Measurements from ENCODE around the gene POLE.

POLE gene

DNA sequence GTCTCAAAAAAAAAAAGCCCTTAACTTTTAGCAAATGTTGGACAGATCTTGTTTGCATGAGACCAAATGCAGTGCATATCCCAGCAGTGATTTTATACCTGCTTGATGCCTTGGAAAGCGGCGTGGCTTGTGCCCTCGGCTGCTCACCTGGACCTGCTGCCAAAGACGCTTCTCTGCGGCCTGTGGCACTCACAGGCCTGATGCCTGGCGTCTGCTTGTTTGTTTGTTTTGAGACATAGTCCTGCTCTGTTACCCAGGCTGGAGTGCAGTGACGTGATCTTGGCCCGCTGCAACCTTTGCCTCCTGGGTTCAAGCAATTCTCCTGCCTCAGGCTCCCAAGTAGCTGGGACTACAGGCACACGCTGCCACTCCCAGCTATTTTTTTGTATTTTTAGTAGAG is 28.7 kb upstream of the POLE start:
- Histone ChIP-seq H3K27me3 (ENCODE audit: insufficient read depth, low read length) (no peaks in the 10 kb centered on the region), H3K9ac (ENCODE audit: low read depth, low read length) (no peak overlapping the region), H3K4me1 (ENCODE audit: insufficient read depth, low read length) (no peaks in the 10 kb centered on the region), H3K27ac (ENCODE audit: low read length) (no peak overlapping the region), H3K36me3 (ENCODE audit: insufficient read depth, low read depth, low read length) (peaks cover 55% of the 10 kb centered on the region), H3K9me3 (ENCODE audit: insufficient read depth, low read depth, low read length) (no peaks in the 10 kb centered on the region), H3K4me3 (ENCODE audit: low read length) (no peak overlapping the region)

DNA sequence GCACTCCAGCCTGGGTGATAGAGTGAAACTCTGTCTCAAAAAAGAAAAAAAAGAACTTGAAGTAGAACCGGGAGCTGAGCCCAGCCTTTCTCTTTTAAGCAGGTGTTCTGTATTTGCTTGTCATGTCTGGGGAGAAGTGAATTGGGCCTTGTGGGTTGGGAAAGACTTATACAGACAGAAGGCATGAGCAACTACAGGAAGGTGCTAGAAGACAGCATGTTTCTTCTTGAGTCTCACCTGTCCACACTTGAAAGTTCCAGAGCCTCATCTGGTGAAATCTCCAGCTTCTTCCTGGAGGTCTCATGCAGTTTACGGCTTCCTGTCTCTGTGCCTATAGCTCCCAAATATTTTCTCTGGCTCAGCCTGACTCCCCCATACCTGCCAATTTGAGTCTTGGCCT is 26.0 kb upstream of the POLE start:
- Histone ChIP-seq H3K4me3 (ENCODE audit: low read length) (no peak overlapping the region), H3K9me3 (ENCODE audit: insufficient read depth, low read depth, low read length) (no peaks in the 10 kb centered on the region), H3K4me1 (ENCODE audit: insufficient read depth, low read length) (no peaks in the 10 kb centered on the region), H3K9ac (ENCODE audit: low read depth, low read length) (no peak overlapping the region), H3K36me3 (ENCODE audit: insufficient read depth, low read depth, low read length) (peaks cover 32% of the 10 kb centered on the region), H3K27me3 (ENCODE audit: insufficient read depth, low read length) (no peaks in the 10 kb centered on the region), H3K27ac (ENCODE audit: low read length) (no peak overlapping the region)

DNA sequence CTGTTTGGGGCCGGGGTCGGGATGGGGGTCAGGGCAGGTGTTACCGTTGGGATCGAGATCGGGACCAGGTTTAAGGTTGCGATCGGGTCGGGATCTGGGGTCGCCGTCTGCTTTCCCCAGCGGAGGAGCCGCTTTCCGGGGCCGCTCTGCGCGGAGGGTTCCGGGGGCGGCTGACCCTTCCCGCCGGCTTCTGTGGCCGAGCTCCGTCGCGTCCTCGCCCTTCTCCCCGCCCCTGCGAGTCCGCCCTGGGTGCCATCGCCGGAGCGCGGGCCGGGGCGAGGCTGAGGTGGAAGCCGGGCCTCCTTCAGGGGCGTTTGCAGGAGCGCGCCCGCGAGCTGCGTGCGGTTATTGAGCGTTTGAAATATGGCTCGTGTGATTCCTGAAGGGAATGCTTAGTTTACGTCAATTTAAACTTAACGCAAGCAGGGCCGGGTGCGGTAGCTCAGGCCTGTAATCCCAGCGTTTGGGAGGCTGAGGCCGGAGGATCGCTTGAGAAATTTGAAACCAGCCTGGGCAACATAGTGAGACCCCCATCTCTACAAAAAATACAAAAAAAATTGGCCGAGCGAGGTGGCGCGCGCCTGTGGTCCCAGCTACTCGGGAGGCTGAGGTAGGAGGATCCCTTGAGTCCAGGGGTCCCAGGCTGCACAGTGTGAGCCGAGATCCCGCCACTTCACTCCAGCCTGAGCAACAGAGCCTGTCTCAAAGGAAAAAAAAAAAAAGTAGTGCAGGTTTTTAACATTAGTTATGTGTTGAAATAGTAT is 24.1 kb upstream of the POLE start:
- Histone ChIP-seq H3K9me3 (ENCODE audit: insufficient read depth, low read depth, low read length) (no peaks in the 10 kb centered on the region), H3K4me1 (ENCODE audit: insufficient read depth, low read length) (no peaks in the 10 kb centered on the region), H3K27ac (ENCODE audit: low read length) (no peak overlapping the region), H3K36me3 (ENCODE audit: insufficient read depth, low read depth, low read length) (peaks cover 18% of the 10 kb centered on the region), H3K27me3 (ENCODE audit: insufficient read depth, low read length) (no peaks in the 10 kb centered on the region), H3K9ac (ENCODE audit: low read depth, low read length) (peak overlapping the region; percentile 73; the same call in 1 of the 2 replicates), H3K4me3 (ENCODE audit: low read length) (peak overlapping the region; percentile 93)

GRCh38 chr12:132710405-132711079 is 23.4 kb upstream of the POLE start, which contains the start of gene PGAM5:
PGAM5 (plus strand) TSS chr12:132710842; CDS start chr12:132710877, 35 bp downstream.
- peaks cover 13% of the 10 kb centered on the region for H3K36me3 ChIP-seq (ENCODE audit: insufficient read depth, low read depth, low read length)
- peak within 1 kb of the TSS; percentile 49 for H3K27ac ChIP-seq (ENCODE audit: low read length)
- peak within 1 kb of the TSS; percentile 93 for H3K4me3 ChIP-seq (ENCODE audit: low read length)
- H3K27me3 ChIP-seq (ENCODE audit: insufficient read depth, low read length) = no peaks in the 10 kb centered on the region
- peak within 1 kb of the TSS; percentile 91; the same call in 1 of the 2 replicates for H3K9ac ChIP-seq (ENCODE audit: low read depth, low read length)
- no peaks in the 10 kb centered on the region for H3K4me1 ChIP-seq (ENCODE audit: insufficient read depth, low read length)
- no peaks in the 10 kb centered on the region for H3K9me3 ChIP-seq (ENCODE audit: insufficient read depth, low read depth, low read length)

GRCh38 chr12:132710043-132710404 is 22.9 kb upstream of the POLE start:
- Histone ChIP-seq H3K4me1 (ENCODE audit: insufficient read depth, low read length) (no peaks in the 10 kb centered on the region), H3K27me3 (ENCODE audit: insufficient read depth, low read length) (no peaks in the 10 kb centered on the region), H3K9me3 (ENCODE audit: insufficient read depth, low read depth, low read length) (no peaks in the 10 kb centered on the region), H3K27ac (ENCODE audit: low read length) (peak overlapping the region; percentile 49), H3K36me3 (ENCODE audit: insufficient read depth, low read depth, low read length) (peaks cover 11% of the 10 kb centered on the region), H3K4me3 (ENCODE audit: low read length) (peak overlapping the region; percentile 93), H3K9ac (ENCODE audit: low read depth, low read length) (peak overlapping the region; percentile 91; the same call in 1 of the 2 replicates)

DNA sequence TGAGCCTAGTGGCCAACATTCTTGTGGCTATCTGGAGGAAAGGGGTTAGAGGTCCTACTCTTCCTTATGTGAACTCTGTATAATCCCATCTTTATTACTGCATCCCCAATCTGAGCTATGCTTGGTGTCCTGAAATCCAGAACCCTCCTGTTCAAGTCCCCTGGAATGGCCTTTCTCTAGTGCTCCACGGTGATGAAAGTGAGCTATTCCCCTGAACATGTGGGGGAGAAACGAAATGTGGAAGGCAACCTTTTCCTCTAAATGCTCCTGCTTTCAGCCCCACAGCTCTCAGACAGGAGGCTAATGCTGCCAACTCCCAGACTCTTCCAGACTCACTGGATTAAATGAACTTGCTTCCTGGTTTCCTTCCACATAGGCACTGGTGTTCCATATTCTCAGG is 21.0 kb upstream of the POLE start:
- Histone ChIP-seq H3K27me3 (ENCODE audit: insufficient read depth, low read length) (no peaks in the 10 kb centered on the region), H3K36me3 (ENCODE audit: insufficient read depth, low read depth, low read length) (peaks cover 5% of the 10 kb centered on the region; the same call in 1 of the 2 replicates), H3K4me1 (ENCODE audit: insufficient read depth, low read length) (no peaks in the 10 kb centered on the region), H3K27ac (ENCODE audit: low read length) (no peak overlapping the region), H3K9ac (ENCODE audit: low read depth, low read length) (no peak overlapping the region), H3K9me3 (ENCODE audit: insufficient read depth, low read depth, low read length) (no peaks in the 10 kb centered on the region), H3K4me3 (ENCODE audit: low read length) (no peak overlapping the region)

- Histone ChIP-seq H3K9me3 (ENCODE audit: insufficient read depth, low read depth, low read length) (no peaks in the 10 kb centered on the region), H3K27me3 (ENCODE audit: insufficient read depth, low read length) (no peaks in the 10 kb centered on the region), H3K36me3 (ENCODE audit: insufficient read depth, low read depth, low read length) (peaks cover 6% of the 10 kb centered on the region; the same call in 1 of the 2 replicates), H3K4me3 (ENCODE audit: low read length) (no peak overlapping the region), H3K27ac (ENCODE audit: low read length) (no peak overlapping the region), H3K4me1 (ENCODE audit: insufficient read depth, low read length) (no peaks in the 10 kb centered on the region), H3K9ac (ENCODE audit: low read depth, low read length) (no peak overlapping the region)
Measured at GRCh38 chr12:132707241-132707640, 20.1 kb upstream of the POLE start.

DNA sequence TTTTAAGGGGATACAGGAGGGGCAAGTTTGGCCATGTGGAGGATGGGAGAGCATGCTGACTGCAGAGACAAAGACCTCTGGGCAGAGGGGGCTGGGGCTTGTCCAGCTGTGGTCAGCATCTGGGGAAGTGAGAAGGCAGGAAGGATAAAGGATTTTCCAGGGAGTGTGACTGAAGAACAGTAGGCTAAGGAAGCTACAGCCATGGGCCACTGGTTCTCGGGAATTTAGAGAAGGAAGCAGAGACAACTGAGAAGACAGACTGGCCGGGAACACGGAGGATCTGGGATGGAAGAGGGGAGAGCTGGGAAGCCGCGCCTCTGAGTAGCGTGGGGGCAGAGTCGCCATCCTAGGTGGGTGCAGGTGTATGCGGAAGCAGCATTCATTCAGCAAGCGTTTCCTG is 16.5 kb upstream of the POLE start:
- H3K4me3 ChIP-seq (ENCODE audit: low read length) = no peak overlapping the region
- H3K9me3 ChIP-seq (ENCODE audit: insufficient read depth, low read depth, low read length) = no peaks in the 10 kb centered on the region
- H3K27me3 ChIP-seq (ENCODE audit: insufficient read depth, low read length) = no peaks in the 10 kb centered on the region
- peaks cover 32% of the 10 kb centered on the region for H3K36me3 ChIP-seq (ENCODE audit: insufficient read depth, low read depth, low read length)
- H3K4me1 ChIP-seq (ENCODE audit: insufficient read depth, low read length) = no peaks in the 10 kb centered on the region
- no peak overlapping the region for H3K27ac ChIP-seq (ENCODE audit: low read length)
- H3K9ac ChIP-seq (ENCODE audit: low read depth, low read length) = no peak overlapping the region

DNA sequence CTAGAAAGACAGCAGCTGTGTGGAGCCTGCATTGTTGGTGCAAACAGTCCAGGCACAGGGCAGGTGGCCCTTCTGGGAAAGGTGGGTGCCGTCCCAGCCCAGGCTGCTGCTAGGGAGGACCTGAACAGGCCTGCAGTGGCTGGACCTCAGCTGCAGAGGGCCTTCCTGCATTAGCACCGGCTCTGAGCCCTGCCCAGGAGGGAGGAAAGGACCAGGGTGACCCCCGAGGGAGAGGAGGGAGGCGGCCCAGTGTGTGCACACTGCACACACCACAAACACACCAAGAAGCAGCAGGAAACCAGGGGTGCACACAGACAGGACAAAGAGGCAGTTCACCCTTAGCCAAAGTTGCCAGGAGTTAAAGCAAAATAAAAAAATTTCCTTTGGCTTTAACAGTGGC is 15.5 kb upstream of the POLE start:
- Histone ChIP-seq H3K27ac (ENCODE audit: low read length) (no peak overlapping the region), H3K27me3 (ENCODE audit: insufficient read depth, low read length) (no peaks in the 10 kb centered on the region), H3K9ac (ENCODE audit: low read depth, low read length) (no peak overlapping the region), H3K36me3 (ENCODE audit: insufficient read depth, low read depth, low read length) (peaks cover 42% of the 10 kb centered on the region), H3K4me1 (ENCODE audit: insufficient read depth, low read length) (no peaks in the 10 kb centered on the region), H3K4me3 (ENCODE audit: low read length) (no peak overlapping the region), H3K9me3 (ENCODE audit: insufficient read depth, low read depth, low read length) (no peaks in the 10 kb centered on the region)

- Histone ChIP-seq H3K4me3 (ENCODE audit: low read length) (no peak overlapping the region), H3K9ac (ENCODE audit: low read depth, low read length) (no peak overlapping the region), H3K27me3 (ENCODE audit: insufficient read depth, low read length) (no peaks in the 10 kb centered on the region), H3K9me3 (ENCODE audit: insufficient read depth, low read depth, low read length) (no peaks in the 10 kb centered on the region), H3K27ac (ENCODE audit: low read length) (no peak overlapping the region), H3K36me3 (ENCODE audit: insufficient read depth, low read depth, low read length) (peaks cover 59% of the 10 kb centered on the region), H3K4me1 (ENCODE audit: insufficient read depth, low read length) (no peaks in the 10 kb centered on the region)
Measured at GRCh38 chr12:132700212-132700822, 13.2 kb upstream of the POLE start.

- H3K27me3 ChIP-seq (ENCODE audit: insufficient read depth, low read length) = no peaks in the 10 kb centered on the region
- H3K9me3 ChIP-seq (ENCODE audit: insufficient read depth, low read depth, low read length) = no peaks in the 10 kb centered on the region
- H3K27ac ChIP-seq (ENCODE audit: low read length) = no peak overlapping the region
- H3K36me3 ChIP-seq (ENCODE audit: insufficient read depth, low read depth, low read length) = peaks cover 58% of the 10 kb centered on the region
- no peak overlapping the region for H3K9ac ChIP-seq (ENCODE audit: low read depth, low read length)
- H3K4me1 ChIP-seq (ENCODE audit: insufficient read depth, low read length) = no peaks in the 10 kb centered on the region
- H3K4me3 ChIP-seq (ENCODE audit: low read length) = no peak overlapping the region
Measured at GRCh38 chr12:132698341-132698740, 11.2 kb upstream of the POLE start.

DNA sequence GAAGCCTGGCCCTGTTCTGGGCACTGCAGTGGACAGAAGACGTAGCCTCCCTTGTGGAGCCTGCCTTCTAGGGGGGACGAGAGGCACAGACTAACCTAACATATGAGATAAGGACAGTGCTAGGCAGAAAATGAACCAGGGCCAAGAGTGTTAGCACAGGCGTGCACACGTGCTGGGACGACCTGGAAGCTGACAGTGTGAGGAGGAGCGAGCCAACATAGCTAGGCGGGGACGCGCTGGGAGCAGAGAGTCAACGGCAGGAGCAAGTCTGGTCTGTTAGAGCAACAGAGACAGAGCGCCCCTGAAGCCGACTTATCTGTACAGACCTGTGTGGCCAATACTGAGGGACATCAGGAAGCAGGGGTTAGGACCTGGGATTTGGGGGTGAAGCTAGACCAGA is 8.3 kb upstream of the POLE start:
- Histone ChIP-seq H3K4me3 (ENCODE audit: low read length) (no peak overlapping the region), H3K4me1 (ENCODE audit: insufficient read depth, low read length) (no peaks in the 10 kb centered on the region), H3K9me3 (ENCODE audit: insufficient read depth, low read depth, low read length) (no peaks in the 10 kb centered on the region), H3K9ac (ENCODE audit: low read depth, low read length) (no peak overlapping the region), H3K27me3 (ENCODE audit: insufficient read depth, low read length) (no peaks in the 10 kb centered on the region), H3K27ac (ENCODE audit: low read length) (no peak overlapping the region), H3K36me3 (ENCODE audit: insufficient read depth, low read depth, low read length) (peaks cover 55% of the 10 kb centered on the region)

All from iPS-20b (cell line).